Fibroblast of the aortic adventitia (primary cell): ENCODE data around the gene POLR2I. TPM values are rescaled to one million over a fixed set of nuclear protein-coding genes. Genes with fewer than 3 reads are reported as not detected.

Experiments
- DNase-seq: peaks from one replicate; pipeline ENCODE4 v3.0.0-alpha.2; 2010; ENCODE audit warnings: low read depth
- H3K4me3 ChIP-seq: 2 replicates; pipeline ENCODE4 v1.5.1; 2011; ENCODE audit warnings: low read depth, mild to moderate bottlenecking, control low read depth, low read length, moderate library complexity
- CTCF ChIP-seq: IDR thresholded peaks from 2 replicates; pipeline ENCODE4 v1.5.1; 2011; ENCODE audit warnings: mild to moderate bottlenecking, low read length, control low read depth, inconsistent platforms; ENCODE audit not compliant: insufficient read depth
- total RNA-seq: library from RNA; depleted of rRNA; stranded (reverse); fragments of >200 nt; gene quantifications from 2 replicates; pipeline ENCODE4 v1.2.3, GENCODE V29; 2012; ENCODE audit warnings: low replicate concordance

POLR2I gene
- total RNA-seq, 1 donor, result 33.2 TPM

DNA sequence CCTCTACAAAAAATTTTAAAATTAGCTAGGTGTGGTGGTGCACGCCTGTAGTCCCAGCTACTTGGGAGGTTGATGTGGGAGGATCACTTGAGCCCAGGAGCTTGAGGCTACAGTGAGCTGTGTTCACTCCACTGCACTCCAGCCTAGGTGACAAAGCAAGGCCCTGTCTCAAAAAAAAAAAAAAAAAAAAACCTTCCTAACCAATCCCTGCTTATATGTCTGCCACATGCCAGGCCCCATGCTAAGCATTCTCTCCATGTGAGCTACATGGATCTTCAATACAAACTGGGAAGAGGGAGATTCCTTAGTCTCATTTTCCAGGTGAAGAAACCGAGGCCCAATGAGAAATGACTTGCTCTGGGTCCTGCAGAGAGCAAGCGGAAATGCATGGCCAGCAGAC lies 6.0 kb downstream of the POLR2I start:
- TF ChIP-seq CTCF, result no peak
- no peak for DNase-seq
- H3K4me3 ChIP-seq, result no peak overlapping the region

- DNase-seq, result no peak
- no peak overlapping the region for H3K4me3 ChIP-seq
- TF ChIP-seq CTCF, result no peak
Measured at GRCh38 chr19:36106991-36107390, 7.7 kb downstream of the POLR2I start.

DNA sequence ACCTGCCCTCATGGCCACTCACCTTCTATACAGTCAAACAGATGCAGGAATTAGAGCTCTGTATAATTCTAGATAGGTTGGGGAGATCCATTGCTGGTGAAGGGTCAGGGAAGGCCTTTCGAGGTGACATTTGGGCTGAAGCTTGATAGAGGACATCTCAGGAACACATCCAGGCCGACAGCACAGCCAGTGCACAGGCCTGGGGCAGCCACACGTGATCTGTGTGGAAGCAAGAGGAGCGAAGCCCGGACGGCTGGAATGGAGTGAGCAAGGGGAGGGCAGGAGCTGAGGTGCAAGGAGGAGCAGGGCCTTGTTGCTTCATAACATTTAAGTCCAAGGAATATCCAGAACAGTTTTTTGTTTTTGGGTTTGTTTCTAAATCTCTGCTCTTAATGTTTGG lies 8.2 kb downstream of the POLR2I start:
- no peak for DNase-seq
- no peak for TF ChIP-seq CTCF
- H3K4me3 ChIP-seq, result no peak overlapping the region

DNA sequence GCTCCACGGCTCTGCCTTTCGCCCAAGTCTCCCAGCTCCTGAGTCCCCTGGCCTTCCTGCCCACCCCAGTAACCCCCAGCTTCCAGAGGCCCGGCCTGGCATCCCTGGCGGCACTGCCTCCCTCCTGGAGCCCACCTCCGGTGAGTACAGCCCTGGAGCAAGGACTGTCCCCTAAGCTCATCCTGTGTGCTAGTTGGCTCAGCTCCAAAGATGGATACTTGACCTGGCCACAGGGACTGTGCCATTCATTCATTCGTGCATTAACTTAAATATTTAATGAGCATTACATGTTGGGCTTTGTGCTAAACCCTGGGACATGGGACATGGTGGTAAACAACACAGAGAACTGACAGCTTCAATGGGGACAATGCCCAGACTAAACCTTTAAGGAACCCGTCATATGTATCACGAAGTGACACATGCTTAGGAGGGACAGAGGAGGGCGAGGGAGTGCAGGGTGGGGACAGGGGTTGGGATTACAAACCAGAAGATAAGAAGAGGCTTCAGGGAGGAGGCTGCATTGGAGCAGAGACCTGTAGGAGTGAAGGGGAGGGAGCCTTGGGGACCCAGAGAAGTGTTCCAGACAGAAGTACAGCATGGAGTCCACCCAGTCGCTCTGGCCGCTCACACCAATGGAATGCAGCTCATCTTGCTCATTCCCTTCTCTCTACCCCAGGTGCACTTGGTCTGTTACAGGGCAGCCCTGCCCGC lies 10.7 kb downstream of the POLR2I start:
- DNase-seq, result no peak

GRCh38 chr19:36103040-36103626 lies 11.5 kb downstream of the POLR2I start:
- H3K4me3 ChIP-seq, result no peak overlapping the region
- TF ChIP-seq CTCF, result no peak
- DNase-seq, result no peak

More for the DNA sequence above, 10.7 kb downstream of the POLR2I start:
- no peak for TF ChIP-seq CTCF
- no peak overlapping the region for H3K4me3 ChIP-seq

DNA sequence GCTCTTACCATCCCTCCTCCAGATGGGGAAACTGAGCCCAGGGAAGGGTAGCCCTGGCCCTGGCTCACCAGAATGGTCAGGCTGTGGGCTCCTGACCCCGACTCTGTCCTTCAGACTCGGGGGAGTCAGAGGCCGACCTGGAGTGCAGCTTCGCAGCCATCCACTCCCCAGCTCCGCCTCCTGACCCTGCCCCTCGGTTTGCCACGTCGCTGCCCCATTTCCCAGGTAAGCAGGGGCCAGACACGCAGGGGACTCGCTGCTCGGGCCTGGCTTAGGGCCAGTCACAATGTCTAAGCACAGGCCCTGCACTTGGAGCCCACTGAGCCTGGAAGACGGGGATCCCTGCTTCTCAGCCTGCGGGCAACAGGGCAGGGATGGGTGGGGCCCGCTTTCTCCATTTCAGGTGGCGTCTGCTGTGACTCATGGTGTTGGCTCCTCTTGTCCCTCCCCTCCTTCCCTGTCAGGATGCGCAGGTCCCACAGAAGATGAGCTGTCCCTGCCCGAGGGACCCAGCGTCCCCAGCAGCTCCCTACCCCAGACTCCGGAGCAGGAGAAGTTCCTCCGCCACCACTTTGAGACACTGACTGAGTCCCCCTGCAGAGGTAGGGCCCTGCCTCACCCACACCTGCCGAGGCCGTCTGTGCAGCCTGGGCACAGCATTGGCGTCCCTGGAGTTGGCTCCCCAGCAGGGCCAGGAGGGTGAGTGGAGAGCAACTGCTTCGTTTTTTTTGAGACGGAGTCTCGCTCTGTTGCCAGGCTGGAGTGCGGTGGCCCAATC lies 12.9 kb downstream of the POLR2I start:
- no peak overlapping the region for H3K4me3 ChIP-seq
- no peak for DNase-seq
- no peak for TF ChIP-seq CTCF
